ENCODE results near the gene CCDC33. TPM values are rescaled to one million over a fixed set of nuclear protein-coding genes. Genes with fewer than 3 reads are reported as not detected.

The CCDC33 gene
- total and polyA plus RNA-seq, 2 donors (not counting 1 experiment from before 2014, with no cell fraction given): not detected

- ATAC-seq (ENCODE audit: low read depth): no peak
- peaks cover 31% of the 10 kb centered on the region for H3K27me3 Mint-ChIP-seq
- H3K27me3 ChIP-seq (replicated peaks in 1 of 4; ENCODE audit: control extremely low read depth in 1 of 4, control insufficient read depth in 3 of 4, insufficient read depth in 4 of 4, low read length in 3 of 4): peaks cover 0 to 6% (median 1%) of the 10 kb centered on the region in 4 experiments
- TF ChIP-seq EZH2 (IDR thresholded peaks at IDR 0.05; ENCODE audit: borderline replicate concordance, insufficient read depth, low read depth, low read length, poor library complexity, severe bottlenecking) (no peak), CTCF (IDR thresholded peaks at IDR 0.05) (no peak)
- H3K27ac ChIP-seq (ENCODE audit: low read length in 2 of 2): no peak overlapping the region
- no peaks in the 10 kb centered on the region for H3K4me1 ChIP-seq (ENCODE audit: control insufficient read depth in 2 of 2, insufficient read depth in 2 of 2, low read length in 2 of 2)
- DNase-seq: no peak
- no peak overlapping the region for H3K4me2 ChIP-seq (replicated peaks; ENCODE audit: low read depth, low read length, poor library complexity, severe bottlenecking)
- H3K4me3 ChIP-seq (ENCODE audit: control extremely low read depth in 1 of 5, extremely low read depth in 1 of 5, insufficient read depth in 1 of 5, low read depth in 2 of 5, low read length in 4 of 5): no peak overlapping the region
- no peaks in the 10 kb centered on the region for H3K79me2 ChIP-seq (ENCODE audit: control insufficient read depth, insufficient read depth, low read length)
- no peak overlapping the region for H2AFZ ChIP-seq (ENCODE audit: insufficient read depth, low read depth, low read length, poor library complexity, severe bottlenecking)
- ChIA-PET CTCF (no interaction called here), POLR2A (no interaction called here)
- H3K9me3 Mint-ChIP-seq (ENCODE audit: insufficient read depth): no peaks in the 10 kb centered on the region
- no peak overlapping the region for H3K27ac Mint-ChIP-seq
- H3K9ac ChIP-seq (ENCODE audit: low read length): no peak overlapping the region
- intact Hi-C loops (cut with micrococcal nuclease): no loop called here
- no peaks in the 10 kb centered on the region for H3K36me3 ChIP-seq (replicated peaks in 1 of 2; ENCODE audit: control extremely low read depth in 1 of 2, control insufficient read depth in 1 of 2, extremely low read depth in 1 of 2, insufficient read depth in 2 of 2, low read length in 1 of 2)
- 96% methylated on average over 15 of the region's 16 CpGs for WGBS (ENCODE audit: insufficient coverage)
- no peaks in the 10 kb centered on the region for H4K20me1 ChIP-seq (ENCODE audit: control insufficient read depth, insufficient read depth, low read length, poor library complexity, severe bottlenecking)
- no peaks in the 10 kb centered on the region for H3K9me3 ChIP-seq (ENCODE audit: control extremely low read depth in 1 of 3, control insufficient read depth in 2 of 3, insufficient read depth in 1 of 3, low read length in 2 of 3)
- H3K4me1 Mint-ChIP-seq: no peaks in the 10 kb centered on the region
- H3K4me3 Mint-ChIP-seq: no peak overlapping the region
These were observed 17.9 kb upstream of the CCDC33 start for GRCh38 chr15:74217907-74218885.
